ENCODE data around the gene SMYD3. TPM values are rescaled to one million over a fixed set of nuclear protein-coding genes. Genes with fewer than 3 reads are reported as not detected.
A peak's percentile ranks its signal among the peaks of the same experiment; 100 is the strongest.

The SMYD3 gene
- total and polyA plus RNA-seq, 9 donors = 8.0 to 13.9 (median 9.6) TPM

DNA sequence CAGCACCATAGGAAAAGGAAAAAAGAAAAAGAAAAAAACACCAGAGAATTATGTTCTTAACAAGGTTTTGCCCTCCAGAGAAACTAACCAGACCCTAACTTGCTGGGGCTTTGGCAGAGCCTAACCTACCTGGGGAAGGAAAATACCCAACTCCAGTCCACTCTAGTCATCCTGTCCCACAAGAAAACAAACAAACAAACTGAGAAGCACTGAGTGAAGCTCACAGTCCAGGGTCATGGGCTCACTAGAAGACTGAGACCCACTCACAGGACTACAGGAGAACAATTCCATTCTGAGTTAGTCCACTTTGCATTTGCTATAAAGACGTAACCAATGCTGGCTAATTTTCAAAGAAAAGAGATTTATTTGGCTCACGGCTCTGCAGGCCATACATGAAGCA is 543.4 kb downstream of the SMYD3 start:
- H3K36me3 ChIP-seq (ENCODE audit: control insufficient read depth, insufficient read depth, low read length) = no peaks in the 10 kb centered on the region
- H3K9me3 ChIP-seq (replicated peaks; ENCODE audit: control insufficient read depth, low read depth, low read length) = no peaks in the 10 kb centered on the region
- no peaks in the 10 kb centered on the region for H3K4me1 ChIP-seq (ENCODE audit: control insufficient read depth, insufficient read depth, low read length)
- WGBS (ENCODE audit: insufficient coverage) = 79% methylated on average over 2 of the region's 2 CpGs
- H3K27ac ChIP-seq (ENCODE audit: low read length) = no peak overlapping the region
- no peaks in the 10 kb centered on the region for H3K27me3 ChIP-seq (ENCODE audit: control insufficient read depth, insufficient read depth, low read length)
- H3K4me3 ChIP-seq (ENCODE audit: low read length) = no peak overlapping the region
- no peak for DNase-seq

DNA sequence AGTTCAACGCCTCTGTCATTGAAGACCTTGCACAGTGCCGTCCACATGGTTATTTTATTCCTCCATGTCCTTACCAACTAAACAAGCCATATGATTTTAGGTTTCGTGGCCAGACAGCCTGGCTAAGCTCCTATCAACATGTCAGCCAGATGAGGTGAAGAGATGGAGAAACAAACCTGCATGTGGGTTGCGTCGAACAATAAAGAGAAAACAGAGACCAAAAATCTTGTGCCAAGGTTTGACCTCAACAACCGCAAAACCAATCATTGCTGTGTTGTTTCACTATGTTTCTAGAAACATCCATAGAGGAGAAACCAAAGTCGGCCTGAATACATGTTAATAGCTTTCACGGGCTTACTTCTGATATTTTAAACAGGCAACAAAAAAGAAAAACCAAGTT is 544.6 kb downstream of the SMYD3 start:
- no peak overlapping the region for H3K27ac ChIP-seq (ENCODE audit: low read length)
- H3K9me3 ChIP-seq (replicated peaks; ENCODE audit: control insufficient read depth, low read depth, low read length) = no peaks in the 10 kb centered on the region
- DNase-seq = peak; percentile 41
- no peaks in the 10 kb centered on the region for H3K36me3 ChIP-seq (ENCODE audit: control insufficient read depth, insufficient read depth, low read length)
- 84% methylated on average over 5 of the region's 8 CpGs for WGBS (ENCODE audit: insufficient coverage)
- H3K27me3 ChIP-seq (ENCODE audit: control insufficient read depth, insufficient read depth, low read length) = no peaks in the 10 kb centered on the region
- no peak overlapping the region for H3K4me3 ChIP-seq (ENCODE audit: low read length)
- H3K4me1 ChIP-seq (ENCODE audit: control insufficient read depth, insufficient read depth, low read length) = no peaks in the 10 kb centered on the region

DNA sequence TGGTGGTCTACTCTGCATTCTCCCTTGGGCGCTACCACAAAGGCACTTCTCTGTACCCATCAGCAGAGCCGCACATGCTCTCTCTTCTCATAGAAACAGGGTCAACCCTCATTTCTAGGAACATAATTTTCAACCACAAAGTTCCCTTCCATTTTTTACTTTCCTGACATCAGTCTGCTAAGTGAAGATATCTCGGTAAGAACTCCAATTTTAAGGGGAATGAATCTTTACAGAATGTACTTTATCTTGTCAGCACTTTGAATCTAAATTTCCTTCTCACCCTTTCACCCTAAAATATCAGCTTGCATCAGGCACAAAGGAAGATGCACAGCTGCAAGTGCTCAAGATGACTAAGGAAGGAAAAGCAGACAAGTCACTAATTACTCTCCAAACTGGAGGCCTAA is 545.9 kb downstream of the SMYD3 start:
- H3K27me3 ChIP-seq (ENCODE audit: control insufficient read depth, insufficient read depth, low read length) = no peaks in the 10 kb centered on the region
- H3K9me3 ChIP-seq (replicated peaks; ENCODE audit: control insufficient read depth, low read depth, low read length) = no peaks in the 10 kb centered on the region
- no peak for DNase-seq
- H3K4me3 ChIP-seq (ENCODE audit: low read length) = no peak overlapping the region
- H3K27ac ChIP-seq (ENCODE audit: low read length) = no peak overlapping the region
- WGBS (ENCODE audit: insufficient coverage) = 92% methylated on average over 2 of the region's 3 CpGs
- H3K36me3 ChIP-seq (ENCODE audit: control insufficient read depth, insufficient read depth, low read length) = no peaks in the 10 kb centered on the region
- H3K4me1 ChIP-seq (ENCODE audit: control insufficient read depth, insufficient read depth, low read length) = no peaks in the 10 kb centered on the region

DNA sequence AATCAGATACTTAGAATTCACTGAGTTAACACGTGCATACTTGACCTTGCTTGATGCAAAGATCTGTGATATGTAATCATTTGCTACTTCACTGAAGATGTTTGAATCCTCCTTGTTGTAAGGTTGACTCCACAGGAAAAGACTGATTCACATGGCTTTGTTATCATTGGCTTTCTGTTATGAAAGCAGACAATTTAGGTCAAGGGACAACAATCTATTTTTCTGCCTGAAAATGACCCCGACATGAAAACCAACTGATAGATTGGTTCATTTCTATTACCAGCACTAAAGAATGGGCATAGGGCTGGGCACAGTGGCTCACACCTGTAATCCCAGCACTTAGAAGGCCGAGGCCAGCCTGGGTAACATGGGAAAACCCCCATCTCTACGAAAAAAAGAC is 546.9 kb downstream of the SMYD3 start:
- no CpG with 5 or more reads among the region's 4 CpGs for WGBS (ENCODE audit: insufficient coverage)
- DNase-seq = no peak
- Histone ChIP-seq H3K36me3 (ENCODE audit: control insufficient read depth, insufficient read depth, low read length) (no peaks in the 10 kb centered on the region), H3K4me1 (ENCODE audit: control insufficient read depth, insufficient read depth, low read length) (no peaks in the 10 kb centered on the region), H3K9me3 (replicated peaks; ENCODE audit: control insufficient read depth, low read depth, low read length) (no peaks in the 10 kb centered on the region), H3K27ac (ENCODE audit: low read length) (no peak overlapping the region), H3K4me3 (ENCODE audit: low read length) (no peak overlapping the region), H3K27me3 (ENCODE audit: control insufficient read depth, insufficient read depth, low read length) (no peaks in the 10 kb centered on the region)

DNA sequence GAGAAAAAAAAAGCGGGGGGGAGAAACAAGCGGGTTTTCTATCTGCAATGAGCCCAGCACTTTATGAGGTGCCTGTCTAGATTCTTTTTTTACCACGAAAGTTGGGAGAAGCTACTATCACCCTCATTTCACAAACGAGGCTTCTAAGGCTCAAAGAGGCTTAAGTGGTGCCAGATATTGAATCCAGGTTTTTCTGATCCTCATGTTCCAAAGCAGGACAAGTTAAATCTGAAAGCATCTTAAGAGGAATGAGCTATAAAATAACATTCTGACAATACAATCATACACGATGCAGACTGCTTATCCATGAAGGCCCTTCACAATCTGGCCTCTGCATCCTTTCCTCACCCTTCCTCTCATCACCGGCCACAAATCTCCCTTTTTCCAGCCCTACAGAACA is 549.1 kb downstream of the SMYD3 start:
- H3K9me3 ChIP-seq (replicated peaks; ENCODE audit: control insufficient read depth, low read depth, low read length) = no peaks in the 10 kb centered on the region
- DNase-seq = no peak
- WGBS (ENCODE audit: insufficient coverage) = 38% methylated on average over 3 of the region's 6 CpGs
- no peak overlapping the region for H3K27ac ChIP-seq (ENCODE audit: low read length)
- H3K4me3 ChIP-seq (ENCODE audit: low read length) = no peak overlapping the region
- H3K27me3 ChIP-seq (ENCODE audit: control insufficient read depth, insufficient read depth, low read length) = no peaks in the 10 kb centered on the region
- H3K4me1 ChIP-seq (ENCODE audit: control insufficient read depth, insufficient read depth, low read length) = no peaks in the 10 kb centered on the region
- no peaks in the 10 kb centered on the region for H3K36me3 ChIP-seq (ENCODE audit: control insufficient read depth, insufficient read depth, low read length)

DNA sequence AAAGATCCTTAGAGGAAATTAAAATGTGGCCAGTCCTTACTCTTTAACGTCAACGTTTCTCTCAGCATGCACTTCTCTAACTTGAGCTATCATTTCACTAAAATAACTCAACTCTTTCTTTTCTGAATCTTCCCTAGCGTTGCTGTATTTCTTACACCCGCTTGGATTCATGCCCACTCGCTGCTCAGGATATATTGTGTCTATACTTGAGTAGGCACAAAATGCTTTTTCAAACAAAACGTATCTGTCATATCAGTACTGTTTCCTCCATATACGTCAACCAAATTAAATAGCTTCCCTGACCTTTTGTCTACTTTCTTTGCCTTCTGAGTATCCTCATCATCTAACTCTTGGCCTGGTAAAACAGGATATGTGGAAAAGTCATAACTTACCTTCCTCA is 549.7 kb downstream of the SMYD3 start:
- Histone ChIP-seq H3K27me3 (ENCODE audit: control insufficient read depth, insufficient read depth, low read length) (no peaks in the 10 kb centered on the region), H3K36me3 (ENCODE audit: control insufficient read depth, insufficient read depth, low read length) (no peaks in the 10 kb centered on the region), H3K4me1 (ENCODE audit: control insufficient read depth, insufficient read depth, low read length) (no peaks in the 10 kb centered on the region), H3K9me3 (replicated peaks; ENCODE audit: control insufficient read depth, low read depth, low read length) (no peaks in the 10 kb centered on the region), H3K4me3 (ENCODE audit: low read length) (no peak overlapping the region), H3K27ac (ENCODE audit: low read length) (no peak overlapping the region)
- no CpG with 5 or more reads among the region's 7 CpGs for WGBS (ENCODE audit: insufficient coverage)
- no peak for DNase-seq

DNA sequence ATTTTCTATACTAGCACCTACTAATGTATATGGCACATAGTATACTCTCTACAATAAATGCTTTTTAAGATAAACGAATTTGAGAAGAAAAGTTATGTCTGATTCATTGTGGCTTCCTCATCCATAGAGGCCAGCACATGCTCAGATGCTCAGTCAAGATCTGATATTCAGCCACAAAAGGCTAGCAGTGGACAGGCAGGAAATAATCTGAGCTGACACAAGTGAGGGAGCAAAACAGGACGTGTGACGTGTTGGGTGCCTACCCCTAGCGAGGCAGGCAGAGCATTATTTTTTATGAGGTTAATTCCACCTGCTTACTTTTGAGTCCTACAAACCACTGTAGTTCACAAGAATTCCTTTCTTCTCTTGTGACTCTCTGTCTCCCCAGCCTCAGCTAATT is 550.9 kb downstream of the SMYD3 start:
- no peak for DNase-seq
- H3K27me3 ChIP-seq (ENCODE audit: control insufficient read depth, insufficient read depth, low read length) = no peaks in the 10 kb centered on the region
- no peaks in the 10 kb centered on the region for H3K4me1 ChIP-seq (ENCODE audit: control insufficient read depth, insufficient read depth, low read length)
- H3K4me3 ChIP-seq (ENCODE audit: low read length) = no peak overlapping the region
- 83% methylated on average over 3 of the region's 4 CpGs for WGBS (ENCODE audit: insufficient coverage)
- no peak overlapping the region for H3K27ac ChIP-seq (ENCODE audit: low read length)
- no peaks in the 10 kb centered on the region for H3K9me3 ChIP-seq (replicated peaks; ENCODE audit: control insufficient read depth, low read depth, low read length)
- H3K36me3 ChIP-seq (ENCODE audit: control insufficient read depth, insufficient read depth, low read length) = no peaks in the 10 kb centered on the region

DNA sequence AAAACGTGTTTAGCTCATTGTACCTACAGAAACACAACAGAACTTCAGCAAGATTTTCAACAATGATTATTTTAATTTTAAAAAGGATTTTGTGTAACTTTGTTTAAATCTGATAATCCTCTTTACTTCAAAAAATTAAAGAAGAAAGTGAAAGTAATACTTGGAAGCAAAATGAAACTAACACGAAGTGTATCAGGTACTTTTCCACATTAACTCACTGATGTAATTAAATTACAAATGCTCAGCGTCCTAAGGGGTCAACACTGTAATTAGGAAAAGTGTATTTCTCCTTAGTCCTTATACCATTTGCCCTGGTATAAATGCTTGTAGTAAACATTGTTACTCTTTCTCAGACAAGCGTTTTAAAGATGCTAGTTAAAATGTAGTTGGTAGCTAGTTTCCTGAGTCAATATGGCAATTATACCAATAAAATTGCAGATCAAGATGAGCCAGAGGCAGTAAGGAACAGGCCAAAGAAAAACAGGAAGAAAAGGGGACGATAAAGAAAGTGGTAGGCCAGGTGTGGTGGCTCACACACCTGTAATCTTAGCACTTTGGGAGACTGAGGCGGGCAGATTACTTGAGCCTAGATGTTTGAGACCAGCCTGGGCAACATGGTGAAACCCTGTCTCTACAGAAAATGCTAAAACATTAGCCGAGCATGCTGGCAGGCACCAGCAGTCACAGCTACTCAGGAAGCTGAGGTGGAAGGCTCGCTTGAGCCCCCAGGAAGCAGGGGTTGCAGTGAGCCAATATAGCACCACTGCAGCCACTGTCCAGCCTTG is 553.0 kb downstream of the SMYD3 start:
- 47% methylated on average over 3 of the region's 8 CpGs for WGBS (ENCODE audit: insufficient coverage)
- Histone ChIP-seq H3K27me3 (ENCODE audit: control insufficient read depth, insufficient read depth, low read length) (no peaks in the 10 kb centered on the region), H3K36me3 (ENCODE audit: control insufficient read depth, insufficient read depth, low read length) (no peaks in the 10 kb centered on the region), H3K27ac (ENCODE audit: low read length) (no peak overlapping the region), H3K4me1 (ENCODE audit: control insufficient read depth, insufficient read depth, low read length) (no peaks in the 10 kb centered on the region), H3K4me3 (ENCODE audit: low read length) (no peak overlapping the region), H3K9me3 (replicated peaks; ENCODE audit: control insufficient read depth, low read depth, low read length) (no peaks in the 10 kb centered on the region)
- DNase-seq = no peak

DNA sequence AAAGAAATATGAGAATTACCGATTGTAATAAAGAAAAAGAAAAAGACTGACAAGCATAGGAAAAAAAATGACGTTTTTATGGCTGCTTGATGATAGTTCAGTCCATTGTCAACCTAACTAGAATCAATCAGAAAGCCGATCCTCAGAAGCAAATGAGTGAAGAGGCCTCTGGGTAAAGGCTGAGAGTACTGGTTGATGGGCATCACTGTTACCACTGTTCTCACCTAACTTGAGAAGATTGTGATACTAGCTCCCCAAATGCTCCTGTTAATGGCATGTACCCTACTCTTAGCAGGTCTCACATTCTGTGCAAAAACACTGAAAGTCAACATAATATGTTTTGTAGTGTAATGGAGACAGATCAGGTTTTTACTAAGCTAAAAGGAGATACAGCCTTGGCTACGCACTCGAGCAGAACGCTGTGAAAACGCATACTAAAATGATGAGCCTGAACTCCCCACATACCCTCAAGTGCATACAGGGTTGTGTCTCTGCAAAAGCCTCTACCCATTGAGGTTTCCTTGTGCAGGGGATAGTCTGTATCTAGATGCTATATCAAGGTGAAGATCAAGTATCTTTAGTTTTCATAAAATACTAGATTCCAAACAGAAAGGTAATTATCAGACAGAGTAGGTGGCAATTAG is 554.6 kb downstream of the SMYD3 start:
- DNase-seq = no peak
- no peaks in the 10 kb centered on the region for H3K4me1 ChIP-seq (ENCODE audit: control insufficient read depth, insufficient read depth, low read length)
- H3K9me3 ChIP-seq (replicated peaks; ENCODE audit: control insufficient read depth, low read depth, low read length) = no peaks in the 10 kb centered on the region
- no peaks in the 10 kb centered on the region for H3K36me3 ChIP-seq (ENCODE audit: control insufficient read depth, insufficient read depth, low read length)
- H3K27me3 ChIP-seq (ENCODE audit: control insufficient read depth, insufficient read depth, low read length) = no peaks in the 10 kb centered on the region
- H3K4me3 ChIP-seq (ENCODE audit: low read length) = no peak overlapping the region
- no CpG with 5 or more reads among the region's 7 CpGs for WGBS (ENCODE audit: insufficient coverage)
- H3K27ac ChIP-seq (ENCODE audit: low read length) = no peak overlapping the region

DNA sequence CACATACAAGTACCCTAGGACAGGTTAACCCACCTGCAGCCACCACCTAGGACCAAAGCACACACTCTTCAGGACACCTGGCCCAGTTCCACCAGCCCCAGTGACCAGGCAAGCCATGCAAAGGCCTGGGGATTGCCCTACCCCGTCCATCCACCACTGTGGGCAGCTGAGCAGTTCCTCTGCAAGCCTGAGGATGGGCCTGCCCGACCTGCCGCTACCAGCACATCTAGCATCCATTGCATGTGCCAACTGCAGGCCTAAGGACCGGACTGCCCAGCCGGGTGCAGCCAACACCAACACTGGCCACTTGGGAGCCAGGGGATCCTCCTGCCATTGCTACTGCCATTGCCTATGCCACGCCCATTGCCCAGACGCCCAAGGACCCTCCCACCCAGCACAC is 558.3 kb downstream of the SMYD3 start:
- WGBS (ENCODE audit: insufficient coverage) = 94% methylated on average over 6 of the region's 7 CpGs
- no peaks in the 10 kb centered on the region for H3K36me3 ChIP-seq (ENCODE audit: control insufficient read depth, insufficient read depth, low read length)
- H3K4me3 ChIP-seq (ENCODE audit: low read length) = no peak overlapping the region
- no peak for DNase-seq
- no peaks in the 10 kb centered on the region for H3K4me1 ChIP-seq (ENCODE audit: control insufficient read depth, insufficient read depth, low read length)
- H3K9me3 ChIP-seq (replicated peaks; ENCODE audit: control insufficient read depth, low read depth, low read length) = no peaks in the 10 kb centered on the region
- H3K27me3 ChIP-seq (ENCODE audit: control insufficient read depth, insufficient read depth, low read length) = no peaks in the 10 kb centered on the region
- H3K27ac ChIP-seq (ENCODE audit: low read length) = no peak overlapping the region
